ENCODE results near the gene NOM1. TPM values are rescaled to one million over a fixed set of nuclear protein-coding genes. Genes with fewer than 3 reads are reported as not detected.

The NOM1 gene
- total RNA-seq, 3 donors from 2014 or later (not counting 1 experiment from before 2014, with no cell fraction given), result 22.5 to 35.6 (median 34.7) TPM

DNA sequence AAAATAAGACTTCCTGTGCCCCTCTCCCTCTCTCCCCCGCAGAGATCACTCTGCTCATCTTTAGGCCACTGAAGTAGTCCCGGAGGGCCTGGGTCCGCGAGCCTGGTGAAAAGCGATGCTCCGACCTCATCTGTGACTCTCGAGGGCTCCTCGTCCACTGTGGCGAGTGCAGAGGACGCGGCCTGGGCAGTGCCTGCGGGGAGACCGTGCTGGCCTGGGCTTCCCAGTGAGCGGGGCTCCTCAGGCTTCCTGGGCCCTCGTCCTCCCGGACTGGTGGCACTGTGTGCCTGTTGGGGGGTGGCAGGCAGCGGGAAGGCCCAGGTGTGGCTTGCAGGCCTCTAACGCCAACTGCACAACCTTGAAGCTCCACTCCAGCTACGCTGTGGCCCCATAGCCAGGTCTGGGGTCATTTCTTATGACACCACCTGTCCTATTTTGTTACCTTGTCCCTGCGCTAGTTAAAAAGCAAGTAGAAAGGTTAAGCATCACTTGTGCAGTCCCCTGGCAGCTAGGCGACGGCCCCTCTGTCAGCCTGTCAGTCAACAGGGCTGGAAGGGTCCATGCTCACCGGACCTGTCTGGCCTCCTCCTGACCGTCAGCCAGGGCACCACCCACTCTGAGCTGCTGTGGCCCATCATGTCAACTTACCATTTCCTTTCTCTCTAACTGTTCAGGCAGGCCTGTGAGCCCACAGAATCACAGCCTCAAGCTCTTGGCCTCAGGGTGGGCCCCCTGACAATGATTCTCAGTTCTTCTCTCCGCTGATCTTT is 40.4 kb downstream of the NOM1 start:
- Histone ChIP-seq H3K27ac (ENCODE audit: low read length) (no peak overlapping the region), H3K9me3 (ENCODE audit: control insufficient read depth, insufficient read depth, low read length) (no peaks in the 10 kb centered on the region), H3K36me3 (ENCODE audit: control insufficient read depth, insufficient read depth, low read length) (no peaks in the 10 kb centered on the region), H3K4me3 (ENCODE audit: low read length) (no peak overlapping the region), H3K27me3 (ENCODE audit: control insufficient read depth, insufficient read depth, low read length) (no peaks in the 10 kb centered on the region), H3K4me1 (ENCODE audit: control insufficient read depth, insufficient read depth, low read length) (no peaks in the 10 kb centered on the region)
- intact Hi-C loops (cut with micrococcal nuclease), result no loop called here
- no peak overlapping the region for H3K27ac Mint-ChIP-seq
- TF ChIP-seq, protein P1, sequence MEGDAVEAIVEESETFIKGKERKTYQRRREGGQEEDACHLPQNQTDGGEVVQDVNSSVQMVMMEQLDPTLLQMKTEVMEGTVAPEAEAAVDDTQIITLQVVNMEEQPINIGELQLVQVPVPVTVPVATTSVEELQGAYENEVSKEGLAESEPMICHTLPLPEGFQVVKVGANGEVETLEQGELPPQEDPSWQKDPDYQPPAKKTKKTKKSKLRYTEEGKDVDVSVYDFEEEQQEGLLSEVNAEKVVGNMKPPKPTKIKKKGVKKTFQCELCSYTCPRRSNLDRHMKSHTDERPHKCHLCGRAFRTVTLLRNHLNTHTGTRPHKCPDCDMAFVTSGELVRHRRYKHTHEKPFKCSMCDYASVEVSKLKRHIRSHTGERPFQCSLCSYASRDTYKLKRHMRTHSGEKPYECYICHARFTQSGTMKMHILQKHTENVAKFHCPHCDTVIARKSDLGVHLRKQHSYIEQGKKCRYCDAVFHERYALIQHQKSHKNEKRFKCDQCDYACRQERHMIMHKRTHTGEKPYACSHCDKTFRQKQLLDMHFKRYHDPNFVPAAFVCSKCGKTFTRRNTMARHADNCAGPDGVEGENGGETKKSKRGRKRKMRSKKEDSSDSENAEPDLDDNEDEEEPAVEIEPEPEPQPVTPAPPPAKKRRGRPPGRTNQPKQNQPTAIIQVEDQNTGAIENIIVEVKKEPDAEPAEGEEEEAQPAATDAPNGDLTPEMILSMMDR (IDR thresholded peaks at IDR 0.05), result no peak
- H3K27me3 Mint-ChIP-seq (ENCODE audit: low read depth in 2 of 2), result peaks cover 5 to 8% of the 10 kb centered on the region in 2 donors
- no peaks in the 10 kb centered on the region for H3K9me3 Mint-ChIP-seq
- WGBS (ENCODE audit: insufficient coverage), result 88% methylated on average over 25 of the region's 25 CpGs
- no peaks in the 10 kb centered on the region for H3K4me1 Mint-ChIP-seq
- H3K4me3 Mint-ChIP-seq, result no peak overlapping the region
- H3K36me3 Mint-ChIP-seq, result no peaks in the 10 kb centered on the region
- ATAC-seq (no peak), DNase-seq (no peak)

DNA sequence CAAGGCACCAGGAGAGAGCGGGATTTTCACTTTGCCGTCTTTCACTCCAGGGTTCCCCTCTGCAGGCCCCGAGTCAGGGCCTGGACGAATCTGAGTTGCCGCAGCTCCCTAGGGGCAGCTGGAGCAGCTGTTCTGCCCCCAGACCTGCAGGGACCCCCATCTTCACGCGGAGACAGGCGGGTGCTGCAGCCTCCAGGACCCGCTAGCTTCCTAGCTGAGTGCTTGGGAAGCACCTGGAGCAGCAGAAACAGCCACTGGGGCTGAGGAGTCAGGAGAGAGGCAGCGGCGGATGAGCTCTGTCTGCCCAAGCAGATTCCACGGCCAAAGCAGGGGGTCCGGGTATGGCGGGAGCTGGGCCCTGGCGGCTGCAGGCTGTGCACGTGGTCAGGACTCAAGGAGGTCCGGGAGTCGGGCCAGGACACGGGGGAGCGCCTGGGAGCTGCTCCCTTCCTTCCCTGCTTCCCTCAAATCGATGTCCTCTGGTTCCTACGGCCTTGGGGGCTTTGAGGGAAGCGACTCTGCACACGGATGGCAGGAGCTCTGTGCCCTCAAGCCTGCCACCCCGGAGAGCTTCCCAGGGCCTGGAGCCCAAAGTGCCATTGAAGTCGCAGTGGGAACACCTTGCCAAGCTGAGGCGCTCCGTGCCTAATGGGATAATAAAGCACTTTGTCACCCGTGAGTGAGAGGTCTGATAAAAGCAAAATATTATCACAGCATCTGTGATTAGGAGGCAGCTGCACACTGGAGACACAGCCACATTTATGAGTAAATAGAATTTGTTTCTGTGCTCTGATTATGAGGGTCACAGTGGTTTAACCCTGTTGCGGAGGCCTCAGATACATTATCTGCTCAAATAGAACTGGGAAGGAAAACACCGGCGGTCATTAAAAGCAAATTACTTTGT is 43.8 kb downstream of the NOM1 start:
- no peak overlapping the region for H3K27ac ChIP-seq (ENCODE audit: low read length)
- H3K9me3 ChIP-seq (ENCODE audit: control insufficient read depth, insufficient read depth, low read length), result no peaks in the 10 kb centered on the region
- no peaks in the 10 kb centered on the region for H3K4me1 ChIP-seq (ENCODE audit: control insufficient read depth, insufficient read depth, low read length)
- Mint-ChIP-seq H3K4me3 (no peak overlapping the region), H3K36me3 (no peaks in the 10 kb centered on the region), H3K27me3 (ENCODE audit: low read depth in 2 of 2) (peaks cover 26 to 30% of the 10 kb centered on the region in 2 donors), H3K9me3 (no peaks in the 10 kb centered on the region), H3K4me1 (no peaks in the 10 kb centered on the region), H3K27ac (no peak overlapping the region)
- no peak overlapping the region for H3K4me3 ChIP-seq (ENCODE audit: low read length)
- H3K27me3 ChIP-seq (ENCODE audit: control insufficient read depth, insufficient read depth, low read length), result peaks cover 2% of the 10 kb centered on the region
- DNase-seq (no peak), ATAC-seq (no peak)
- 69% methylated on average over 32 of the region's 32 CpGs for WGBS (ENCODE audit: insufficient coverage)
- H3K36me3 ChIP-seq (ENCODE audit: control insufficient read depth, insufficient read depth, low read length), result no peaks in the 10 kb centered on the region
- intact Hi-C loops (cut with micrococcal nuclease), result no loop called here
- TF ChIP-seq, protein P1 (IDR thresholded peaks at IDR 0.05), result no peak

DNA sequence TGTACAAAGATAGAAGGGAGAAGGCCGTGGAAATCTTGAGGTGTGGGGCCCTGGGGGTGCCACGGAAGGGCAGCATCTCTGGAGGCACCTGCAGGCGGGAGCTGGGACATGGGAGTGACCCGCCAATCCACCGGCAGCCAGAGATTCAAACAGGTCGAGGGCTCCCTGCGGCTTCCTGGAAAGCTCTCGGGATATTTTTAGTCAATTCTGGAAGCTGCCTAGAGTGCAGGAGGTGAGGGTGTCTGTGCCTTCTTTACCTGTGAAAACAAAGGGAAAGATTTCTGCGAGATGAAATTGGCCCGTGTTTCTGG is 44.4 kb downstream of the NOM1 start:
- Mint-ChIP-seq H3K27ac (no peak overlapping the region), H3K27me3 (ENCODE audit: low read depth in 2 of 2) (peaks cover 31 to 37% of the 10 kb centered on the region in 2 donors), H3K4me3 (no peak overlapping the region), H3K36me3 (no peaks in the 10 kb centered on the region), H3K4me1 (no peaks in the 10 kb centered on the region), H3K9me3 (no peaks in the 10 kb centered on the region)
- intact Hi-C loops (cut with micrococcal nuclease), result no loop called here
- H3K36me3 ChIP-seq (ENCODE audit: control insufficient read depth, insufficient read depth, low read length), result no peaks in the 10 kb centered on the region
- H3K9me3 ChIP-seq (ENCODE audit: control insufficient read depth, insufficient read depth, low read length), result no peaks in the 10 kb centered on the region
- WGBS (ENCODE audit: insufficient coverage), result 75% methylated on average over 10 of the region's 10 CpGs
- ATAC-seq (no peak), DNase-seq (no peak)
- TF ChIP-seq, protein P1 (IDR thresholded peaks at IDR 0.05), result no peak
- H3K4me1 ChIP-seq (ENCODE audit: control insufficient read depth, insufficient read depth, low read length), result no peaks in the 10 kb centered on the region
- H3K27me3 ChIP-seq (ENCODE audit: control insufficient read depth, insufficient read depth, low read length), result peaks cover 4% of the 10 kb centered on the region
- no peak overlapping the region for H3K4me3 ChIP-seq (ENCODE audit: low read length)
- H3K27ac ChIP-seq (ENCODE audit: low read length), result no peak overlapping the region
